Measurements from ENCODE around the gene ATP8A2.

The ATP8A2 gene

DNA sequence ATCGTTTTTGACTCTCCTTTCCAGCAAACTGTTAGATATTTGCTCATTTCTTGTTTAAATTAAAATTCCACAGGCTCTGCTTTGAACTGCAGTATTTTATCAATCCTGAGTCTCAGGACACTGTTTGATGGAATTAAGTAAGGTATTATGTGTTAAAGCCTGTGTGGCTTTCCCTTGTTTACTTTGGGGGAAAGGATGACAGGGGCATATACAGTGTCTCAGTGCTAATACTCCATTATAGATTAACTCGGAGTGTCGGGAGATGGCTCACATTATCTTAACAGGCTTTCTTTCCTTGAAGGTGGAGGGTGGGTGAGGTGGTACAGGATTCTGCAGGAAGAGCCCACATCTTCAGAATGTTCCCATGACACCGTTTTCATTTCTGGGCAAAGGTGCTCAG is 595.4 kb downstream of the ATP8A2 start:
- no peak overlapping the region for H3K4me2 ChIP-seq (ENCODE audit: low read length)
- H3K79me2 ChIP-seq = no peaks in the 10 kb centered on the region
- H3K27me3 ChIP-seq (ENCODE audit: control insufficient read depth, insufficient read depth, low read length) = no peaks in the 10 kb centered on the region
- no peak overlapping the region for H2AFZ ChIP-seq
- no peak overlapping the region for H3K4me3 ChIP-seq (ENCODE audit: low read depth, low read length)
- TF ChIP-seq, protein P1, sequence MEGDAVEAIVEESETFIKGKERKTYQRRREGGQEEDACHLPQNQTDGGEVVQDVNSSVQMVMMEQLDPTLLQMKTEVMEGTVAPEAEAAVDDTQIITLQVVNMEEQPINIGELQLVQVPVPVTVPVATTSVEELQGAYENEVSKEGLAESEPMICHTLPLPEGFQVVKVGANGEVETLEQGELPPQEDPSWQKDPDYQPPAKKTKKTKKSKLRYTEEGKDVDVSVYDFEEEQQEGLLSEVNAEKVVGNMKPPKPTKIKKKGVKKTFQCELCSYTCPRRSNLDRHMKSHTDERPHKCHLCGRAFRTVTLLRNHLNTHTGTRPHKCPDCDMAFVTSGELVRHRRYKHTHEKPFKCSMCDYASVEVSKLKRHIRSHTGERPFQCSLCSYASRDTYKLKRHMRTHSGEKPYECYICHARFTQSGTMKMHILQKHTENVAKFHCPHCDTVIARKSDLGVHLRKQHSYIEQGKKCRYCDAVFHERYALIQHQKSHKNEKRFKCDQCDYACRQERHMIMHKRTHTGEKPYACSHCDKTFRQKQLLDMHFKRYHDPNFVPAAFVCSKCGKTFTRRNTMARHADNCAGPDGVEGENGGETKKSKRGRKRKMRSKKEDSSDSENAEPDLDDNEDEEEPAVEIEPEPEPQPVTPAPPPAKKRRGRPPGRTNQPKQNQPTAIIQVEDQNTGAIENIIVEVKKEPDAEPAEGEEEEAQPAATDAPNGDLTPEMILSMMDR (IDR thresholded peaks at IDR 0.05) = no peak
- H3K4me1 ChIP-seq = no peaks in the 10 kb centered on the region
- no peak overlapping the region for H3K9ac ChIP-seq
- no peaks in the 10 kb centered on the region for H3K9me3 ChIP-seq (ENCODE audit: control insufficient read depth, low read length)
- no peak overlapping the region for H3K27ac ChIP-seq
- no peaks in the 10 kb centered on the region for H3K36me3 ChIP-seq (ENCODE audit: control insufficient read depth, insufficient read depth, low read length)

DNA sequence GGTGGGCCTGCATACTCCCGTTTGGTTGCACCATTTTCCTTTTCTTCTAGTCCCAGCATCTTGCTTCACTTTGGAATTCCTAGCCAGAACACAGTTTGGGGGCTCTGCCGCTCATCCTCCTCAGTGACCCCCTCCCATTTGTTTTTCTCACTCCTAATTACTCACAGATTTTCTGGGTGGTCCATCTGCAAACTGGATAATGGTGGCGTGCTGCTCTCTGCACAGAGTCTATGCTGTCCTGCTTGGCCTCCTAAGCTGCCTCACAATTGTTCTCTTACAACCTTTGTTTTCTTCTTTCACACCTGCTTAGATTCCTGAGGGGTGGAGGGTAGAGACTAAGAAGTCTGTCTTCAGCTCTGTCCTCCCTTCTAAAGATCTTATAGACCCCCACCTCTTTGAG is 599.3 kb downstream of the ATP8A2 start:
- H3K27ac ChIP-seq = no peak overlapping the region
- no peaks in the 10 kb centered on the region for H3K9me3 ChIP-seq (ENCODE audit: control insufficient read depth, low read length)
- TF ChIP-seq, protein P1 (IDR thresholded peaks at IDR 0.05) = no peak

DNA sequence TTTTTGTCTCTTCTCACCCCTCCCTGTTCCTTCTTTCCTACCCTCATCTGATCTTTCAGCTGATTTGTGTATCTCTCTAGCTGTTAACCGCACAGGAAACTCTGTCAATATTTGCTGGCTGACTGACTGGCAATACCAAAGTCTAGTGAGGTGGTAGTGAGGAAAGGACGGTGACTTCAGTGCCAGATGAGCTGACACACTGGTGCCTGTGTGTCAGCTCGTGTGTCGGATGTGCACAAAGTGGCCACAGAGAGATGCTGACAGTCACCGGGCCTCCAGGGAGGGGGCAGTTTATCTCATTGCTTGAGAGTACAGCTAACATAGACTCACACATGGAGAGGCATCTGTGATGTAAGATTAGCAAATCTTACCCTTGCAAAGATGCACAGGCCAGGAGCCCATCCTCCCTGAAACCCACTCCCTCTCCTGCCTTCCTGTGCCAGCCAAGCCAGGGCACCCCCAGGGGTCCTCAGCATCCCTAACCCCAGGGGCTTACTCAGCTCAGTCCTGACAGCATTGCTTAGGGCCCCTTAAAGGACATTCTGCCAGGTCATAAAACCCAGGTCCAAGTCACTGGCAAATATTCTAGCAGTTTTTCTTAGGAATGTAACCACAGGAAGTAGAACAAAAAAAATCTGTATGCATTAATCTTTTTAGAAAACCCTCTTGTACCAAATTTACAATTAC is 599.8 kb downstream of the ATP8A2 start:
- Histone ChIP-seq H2AFZ (no peak overlapping the region), H3K79me2 (no peaks in the 10 kb centered on the region), H3K27ac (no peak overlapping the region), H3K4me3 (ENCODE audit: low read depth, low read length) (no peak overlapping the region), H3K9ac (no peak overlapping the region), H3K36me3 (ENCODE audit: control insufficient read depth, insufficient read depth, low read length) (no peaks in the 10 kb centered on the region), H3K4me2 (ENCODE audit: low read length) (no peak overlapping the region), H3K9me3 (ENCODE audit: control insufficient read depth, low read length) (no peaks in the 10 kb centered on the region), H3K4me1 (no peaks in the 10 kb centered on the region), H3K27me3 (ENCODE audit: control insufficient read depth, insufficient read depth, low read length) (no peaks in the 10 kb centered on the region)
- TF ChIP-seq, protein P1 (IDR thresholded peaks at IDR 0.05) = no peak

More for the DNA sequence above, 599.3 kb downstream of the ATP8A2 start:
- H3K79me2 ChIP-seq = no peaks in the 10 kb centered on the region
- no peaks in the 10 kb centered on the region for H3K4me1 ChIP-seq
- no peaks in the 10 kb centered on the region for H3K36me3 ChIP-seq (ENCODE audit: control insufficient read depth, insufficient read depth, low read length)
- no peak overlapping the region for H2AFZ ChIP-seq
- H3K4me3 ChIP-seq (ENCODE audit: low read depth, low read length) = no peak overlapping the region
- no peaks in the 10 kb centered on the region for H3K27me3 ChIP-seq (ENCODE audit: control insufficient read depth, insufficient read depth, low read length)
- no peak overlapping the region for H3K4me2 ChIP-seq (ENCODE audit: low read length)
- H3K9ac ChIP-seq = no peak overlapping the region

DNA sequence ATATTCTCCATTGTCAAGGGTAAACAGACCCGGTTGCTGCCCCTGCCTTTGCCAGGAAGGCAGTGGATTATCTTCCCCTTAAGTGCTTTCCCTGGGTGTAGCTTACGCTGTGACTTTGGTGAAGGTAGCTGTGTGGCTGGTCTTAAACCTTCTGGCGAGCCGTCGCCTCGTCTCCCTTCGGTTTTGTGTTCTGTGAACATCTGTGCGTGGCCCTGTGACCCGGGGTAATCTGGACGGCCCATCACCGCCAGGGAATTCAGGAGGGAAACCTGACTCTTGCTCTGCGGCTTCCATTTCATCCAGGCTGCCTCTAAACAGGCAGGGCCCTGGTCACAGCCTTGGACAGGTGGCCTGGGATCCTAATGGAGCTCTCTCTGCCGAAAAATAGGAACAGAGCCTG is 601.3 kb downstream of the ATP8A2 start:
- no peaks in the 10 kb centered on the region for H3K79me2 ChIP-seq
- no peaks in the 10 kb centered on the region for H3K4me1 ChIP-seq
- H3K9me3 ChIP-seq (ENCODE audit: control insufficient read depth, low read length) = no peaks in the 10 kb centered on the region
- no peak overlapping the region for H3K4me3 ChIP-seq (ENCODE audit: low read depth, low read length)
- no peak overlapping the region for H2AFZ ChIP-seq
- no peak overlapping the region for H3K4me2 ChIP-seq (ENCODE audit: low read length)
- no peaks in the 10 kb centered on the region for H3K27me3 ChIP-seq (ENCODE audit: control insufficient read depth, insufficient read depth, low read length)
- no peaks in the 10 kb centered on the region for H3K36me3 ChIP-seq (ENCODE audit: control insufficient read depth, insufficient read depth, low read length)
- TF ChIP-seq, protein P1 (IDR thresholded peaks at IDR 0.05) = no peak
- no peak overlapping the region for H3K27ac ChIP-seq
- no peak overlapping the region for H3K9ac ChIP-seq

DNA sequence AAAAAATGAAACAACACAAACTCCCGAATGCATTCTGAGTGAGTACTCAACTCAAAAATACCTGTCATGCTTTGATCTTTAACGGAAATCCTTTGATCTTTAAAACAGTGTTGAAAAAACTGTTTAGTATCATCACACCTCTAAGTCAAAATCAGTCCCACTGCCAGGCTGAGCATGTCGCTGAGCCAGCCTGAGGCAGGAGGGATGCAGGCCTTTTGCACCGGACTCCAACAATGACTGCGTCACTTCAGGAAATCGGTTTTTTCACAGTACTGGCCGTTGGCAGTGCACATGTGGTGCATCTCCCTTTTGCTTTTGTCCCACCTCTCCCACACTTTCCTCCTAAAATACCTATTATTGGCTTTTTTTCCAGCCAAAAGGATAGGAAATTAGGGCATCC is 601.8 kb downstream of the ATP8A2 start:
- Histone ChIP-seq H3K36me3 (ENCODE audit: control insufficient read depth, insufficient read depth, low read length) (no peaks in the 10 kb centered on the region), H3K27me3 (ENCODE audit: control insufficient read depth, insufficient read depth, low read length) (no peaks in the 10 kb centered on the region), H3K4me1 (no peaks in the 10 kb centered on the region), H2AFZ (no peak overlapping the region), H3K4me2 (ENCODE audit: low read length) (no peak overlapping the region), H3K4me3 (ENCODE audit: low read depth, low read length) (no peak overlapping the region), H3K79me2 (no peaks in the 10 kb centered on the region), H3K27ac (no peak overlapping the region), H3K9me3 (ENCODE audit: control insufficient read depth, low read length) (no peaks in the 10 kb centered on the region), H3K9ac (no peak overlapping the region)
- TF ChIP-seq, protein P1 (IDR thresholded peaks at IDR 0.05) = no peak

Measured in parathyroid adenoma (tissue), 2 donors.